HUES6 (cell line): ENCODE data around the gene ARHGAP23.

Experiments used
- H3K27ac ChIP-seq: 2 replicates; pipeline ENCODE4 v1.7.0; 2013; ENCODE audit warnings: low read depth, mild to moderate bottlenecking, low read length, inconsistent platforms
- H3K27me3 ChIP-seq: 2 replicates; pipeline ENCODE4 v1.6.1; 2013; ENCODE audit warnings: low read length; ENCODE audit not compliant: control insufficient read depth, insufficient read depth
- H3K36me3 ChIP-seq: 2 replicates; pipeline ENCODE4 v1.6.1; 2013; ENCODE audit warnings: low read length; ENCODE audit not compliant: control insufficient read depth, insufficient read depth
- H3K4me1 ChIP-seq: 2 replicates; pipeline ENCODE4 v1.6.1; 2013; ENCODE audit warnings: low read length; ENCODE audit not compliant: control insufficient read depth, insufficient read depth
- H3K4me3 ChIP-seq: 2 replicates; pipeline ENCODE4 v1.5.1; 2013; ENCODE audit warnings: low read depth, low read length
- H3K9ac ChIP-seq: one replicate; pipeline ENCODE4 v1.6.1; 2013; ENCODE audit warnings: mild to moderate bottlenecking, low read length
- H3K9me3 ChIP-seq: 2 replicates; pipeline ENCODE4 v1.6.1; 2013; ENCODE audit warnings: low read depth, low read length; ENCODE audit not compliant: control insufficient read depth, insufficient read depth

Gene ARHGAP23

GRCh38 chr17:38424297-38424972 is 3.8 kb upstream of the ARHGAP23 start:
- peaks cover 67% of the 10 kb centered on the region for H3K4me1 ChIP-seq
- H3K27ac ChIP-seq, result no peak overlapping the region
- no peak overlapping the region for H3K9ac ChIP-seq
- H3K9me3 ChIP-seq, result no peaks in the 10 kb centered on the region
- H3K36me3 ChIP-seq, result no peaks in the 10 kb centered on the region
- no peak overlapping the region for H3K4me3 ChIP-seq
- H3K27me3 ChIP-seq, result peaks cover 28% of the 10 kb centered on the region

- H3K27me3 ChIP-seq, result peaks cover 22% of the 10 kb centered on the region
- H3K9me3 ChIP-seq, result no peaks in the 10 kb centered on the region
- no peak overlapping the region for H3K4me3 ChIP-seq
- H3K4me1 ChIP-seq, result peaks cover 67% of the 10 kb centered on the region
- H3K36me3 ChIP-seq, result no peaks in the 10 kb centered on the region
- no peak overlapping the region for H3K27ac ChIP-seq
- H3K9ac ChIP-seq, result no peak overlapping the region
Observed at GRCh38 chr17:38425031-38425430, 3.2 kb upstream of the ARHGAP23 start.

- no peak overlapping the region for H3K9ac ChIP-seq
- H3K36me3 ChIP-seq, result no peaks in the 10 kb centered on the region
- no peak overlapping the region for H3K27ac ChIP-seq
- H3K9me3 ChIP-seq, result no peaks in the 10 kb centered on the region
- H3K4me1 ChIP-seq, result peaks cover 66% of the 10 kb centered on the region
- H3K27me3 ChIP-seq, result peaks cover 15% of the 10 kb centered on the region
- no peak overlapping the region for H3K4me3 ChIP-seq
Observed at GRCh38 chr17:38425744-38426143, 2.5 kb upstream of the ARHGAP23 start.

- Histone ChIP-seq H3K27ac (no peak overlapping the region), H3K27me3 (peaks cover 8% of the 10 kb centered on the region; the same call in 1 of the 2 replicates), H3K9ac (no peak overlapping the region), H3K4me3 (no peak overlapping the region), H3K36me3 (no peaks in the 10 kb centered on the region), H3K4me1 (peaks cover 62% of the 10 kb centered on the region), H3K9me3 (no peaks in the 10 kb centered on the region)
Observed at GRCh38 chr17:38426441-38426840, 1.8 kb upstream of the ARHGAP23 start.

- Histone ChIP-seq H3K9me3 (no peaks in the 10 kb centered on the region), H3K27ac (no peak overlapping the region), H3K4me1 (peaks cover 52% of the 10 kb centered on the region), H3K27me3 (no peaks in the 10 kb centered on the region), H3K36me3 (no peaks in the 10 kb centered on the region), H3K9ac (peak overlapping the region; percentile 56), H3K4me3 (peak overlapping the region; percentile 80)
Observed at GRCh38 chr17:38427160-38427949, 909 bp upstream of the ARHGAP23 start.

GRCh38 chr17:38428643-38429371 is 543 bp downstream of the ARHGAP23 start:
- no peaks in the 10 kb centered on the region for H3K9me3 ChIP-seq
- peak overlapping the region; percentile 75 for H3K4me3 ChIP-seq
- peaks cover 52% of the 10 kb centered on the region for H3K4me1 ChIP-seq
- peak overlapping the region; percentile 66 for H3K9ac ChIP-seq
- H3K27ac ChIP-seq, result no peak overlapping the region; the same call in 1 of the 2 replicates
- no peaks in the 10 kb centered on the region for H3K36me3 ChIP-seq
- no peaks in the 10 kb centered on the region for H3K27me3 ChIP-seq

GRCh38 chr17:38429476-38430100 is 1.3 kb downstream of the ARHGAP23 start:
- peak overlapping the region; percentile 24 for H3K9ac ChIP-seq

GRCh38 chr17:38430316-38430715 is 2.1 kb downstream of the ARHGAP23 start:
- no peak overlapping the region for H3K9ac ChIP-seq
- no peaks in the 10 kb centered on the region for H3K27me3 ChIP-seq
- no peak overlapping the region for H3K4me3 ChIP-seq

More at GRCh38 chr17:38429476-38430100, 1.3 kb downstream of the ARHGAP23 start:
- Histone ChIP-seq H3K4me3 (peak overlapping the region; percentile 75), H3K36me3 (no peaks in the 10 kb centered on the region), H3K4me1 (peaks cover 48% of the 10 kb centered on the region), H3K9me3 (no peaks in the 10 kb centered on the region), H3K27ac (no peak overlapping the region), H3K27me3 (no peaks in the 10 kb centered on the region)

GRCh38 chr17:38430822-38431221 is 2.6 kb downstream of the ARHGAP23 start:
- Histone ChIP-seq H3K27me3 (no peaks in the 10 kb centered on the region), H3K36me3 (no peaks in the 10 kb centered on the region), H3K9ac (no peak overlapping the region), H3K4me3 (no peak overlapping the region), H3K4me1 (peaks cover 39% of the 10 kb centered on the region), H3K9me3 (no peaks in the 10 kb centered on the region), H3K27ac (no peak overlapping the region)

More at GRCh38 chr17:38430316-38430715, 2.1 kb downstream of the ARHGAP23 start:
- H3K9me3 ChIP-seq, result no peaks in the 10 kb centered on the region
- H3K36me3 ChIP-seq, result no peaks in the 10 kb centered on the region
- H3K4me1 ChIP-seq, result peaks cover 41% of the 10 kb centered on the region
- no peak overlapping the region for H3K27ac ChIP-seq

- Histone ChIP-seq H3K9ac (no peak overlapping the region), H3K27ac (no peak overlapping the region), H3K27me3 (no peaks in the 10 kb centered on the region), H3K4me3 (no peak overlapping the region), H3K4me1 (peaks cover 43% of the 10 kb centered on the region), H3K9me3 (no peaks in the 10 kb centered on the region), H3K36me3 (no peaks in the 10 kb centered on the region)
Observed at GRCh38 chr17:38431346-38432145, 3.3 kb downstream of the ARHGAP23 start.
